Psoas muscle (tissue), 8 donors: ENCODE measurements around the gene SULF2. TPM values are rescaled to one million over a fixed set of nuclear protein-coding genes. Genes with fewer than 3 reads are reported as not detected.

ENCODE experiments used
- ATAC-seq, 4 donors: fragments of 200-7000 bp; cut with Tn5 transposase; one replicate each; pipeline ENCODE4 v1.9.1; 2020; ENCODE audit warnings: moderate library complexity in 3 of 4, mild to moderate bottlenecking in 2 of 4
- DNase-seq, 2 donors: peaks; one replicate each; pipeline ENCODE4 v3.0.0-alpha.2; 2020
- H3K27ac ChIP-seq: fragments of 200-600 bp; one replicate; pipeline ENCODE4 v1.8.0; 2022
- H3K27me3 ChIP-seq, 3 donors: fragments of 200-600 bp in 1 of 3; one replicate each; pipeline versions ENCODE4 v1.6.1 to v1.8.0; 2013 to 2022; ENCODE audit warnings: low read length in 2 of 3, mild to moderate bottlenecking in 2 of 3, moderate library complexity in 1 of 3; ENCODE audit not compliant: insufficient read depth in 3 of 3
- H3K36me3 ChIP-seq, 2 donors: fragments of 200-600 bp in 1 of 2; one replicate each; pipeline versions ENCODE4 v1.6.1 to v1.8.0; 2013 to 2022; ENCODE audit warnings: low read depth in 1 of 2, mild to moderate bottlenecking in 1 of 2, moderate library complexity in 1 of 2; ENCODE audit not compliant: insufficient read depth in 1 of 2
- H3K4me1 ChIP-seq: fragments of 200-600 bp; one replicate; pipeline ENCODE4 v1.8.0; 2022
- H3K4me3 ChIP-seq: fragments of 200-600 bp; one replicate; pipeline ENCODE4 v1.8.0; 2022; ENCODE audit warnings: mild to moderate bottlenecking
- H3K9me3 ChIP-seq: fragments of 200-600 bp; one replicate; pipeline ENCODE4 v1.8.0; 2022
- CTCF ChIP-seq: fragments of 200-600 bp; IDR thresholded peaks from one replicate; pipeline ENCODE4 v1.8.0; 2022; ENCODE audit warnings: antibody characterized with exemption
- WGBS, 3 donors: extraction: QIAGEN DNeasy Blood & Tissue Kit; methylation state at CpG; one replicate each; pipeline versions ENCODE4 v1.1.6 to v1.1.7; 2013; 5-methylcytosine and 5-hydroxymethylcytosine counted together
- intact Hi-C, 2 donors: fragments of 100-400 bp; cut with DNase I; formaldehyde crosslinking; loops; one replicate each; pipeline versions ENCODE4 v1.11.0 to v1.14.2; 2022
- polyA plus RNA-seq, 3 donors: library from polyadenylated mRNA; stranded (reverse); fragments of 200-250 nt; gene quantifications; one replicate each; pipeline ENCODE4 v1.2.3, GENCODE V29; 2013
- total RNA-seq, 4 donors: library from RNA; stranded (reverse); fragmentation: NEBNext Ultra II Directional in 2 of 4; extraction: Animal tissue kit (Norgen Biotek cat#: 25700) in 2 of 4; gene quantifications; one replicate each; pipeline versions ENCODE4 v1.2.1 to v1.2.4, GENCODE V29; 2021 to 2023
- donor health status: healthy with polysubstance abuse.
- donor health status: DM: no; HTN: no; CAD: no; lungs with moderate emphysema.
- donor health status: Bipolar disorder and iron deficiency.
- donor health status: healthy.
- donor health status: DM: yes; HTN: yes; CAD: no.
- donor health status: DM: no; HTN: no; CAD: no.
- donor health status: DM: no; HTN: no; CAD: no.
- donor health status: DM: yes; HTN: yes; CAD: no.

Gene SULF2
- total and polyA plus RNA-seq, 7 donors, result 5.3 to 23.3 (median 11.6) TPM

GRCh38 chr20:47672166-47672565, 113.1 kb downstream of the SULF2 start:
- H3K9me3 ChIP-seq, result no peaks in the 10 kb centered on the region
- no peak for TF ChIP-seq CTCF
- no peaks in the 10 kb centered on the region for H3K27me3 ChIP-seq
- H3K36me3 ChIP-seq, result peaks cover 0 to 3% of the 10 kb centered on the region in 2 donors
- intact Hi-C loops, result loop anchor here in 1 of 2 donors (5.0 kb wide), 1 partner anchor 950 kb away; no protein-coding TSS in a partner anchor
- ATAC-seq (no peak), DNase-seq (peak in 1 of 2 donors; percentile 41)
- H3K4me1 ChIP-seq, result no peaks in the 10 kb centered on the region
- 56 to 72% (median 61%) methylated on average over 15 of the region's 15 CpGs for WGBS, 3 donors
- H3K4me3 ChIP-seq, result no peak overlapping the region
- no peak overlapping the region for H3K27ac ChIP-seq

- H3K27ac ChIP-seq, result no peak overlapping the region
- no peaks in the 10 kb centered on the region for H3K4me1 ChIP-seq
- H3K9me3 ChIP-seq, result no peaks in the 10 kb centered on the region
- H3K4me3 ChIP-seq, result no peak overlapping the region
- TF ChIP-seq CTCF, result no peak
- no peaks in the 10 kb centered on the region for H3K36me3 ChIP-seq
- 87 to 93% (median 93%) methylated on average over 10 of the region's 10 CpGs for WGBS, 3 donors
- intact Hi-C loops, result loop anchor here in 1 of 2 donors (5.0 kb wide), 1 partner anchor 951 kb away; no protein-coding TSS in a partner anchor
- DNase-seq, result no peak
- no peak for ATAC-seq
- H3K27me3 ChIP-seq, result no peaks in the 10 kb centered on the region
These were observed 114.4 kb downstream of the SULF2 start for GRCh38 chr20:47670913-47671312.

GRCh38 chr20:47669927-47670890, 115.1 kb downstream of the SULF2 start:
- ATAC-seq (no peak), DNase-seq (no peak)
- Histone ChIP-seq H3K27ac (no peak overlapping the region), H3K4me3 (no peak overlapping the region), H3K36me3 (no peaks in the 10 kb centered on the region), H3K4me1 (no peaks in the 10 kb centered on the region), H3K9me3 (no peaks in the 10 kb centered on the region), H3K27me3 (no peaks in the 10 kb centered on the region)
- intact Hi-C loops, result loop anchor here (5.0 to 10.0 kb wide), 2 partner anchors 952 to 1235 kb away; no protein-coding TSS in a partner anchor
- no peak for TF ChIP-seq CTCF
- WGBS, 3 donors, result 88 to 91% (median 89%) methylated on average over 22 of the region's 22 CpGs

- H3K4me1 ChIP-seq, result no peaks in the 10 kb centered on the region
- WGBS, 3 donors, result 71 to 84% (median 81%) methylated on average over 4 of the region's 4 CpGs
- H3K27me3 ChIP-seq, result no peaks in the 10 kb centered on the region
- ATAC-seq, result no peak
- H3K9me3 ChIP-seq, result no peaks in the 10 kb centered on the region
- no peak for DNase-seq
- no peak overlapping the region for H3K4me3 ChIP-seq
- H3K27ac ChIP-seq, result no peak overlapping the region
- TF ChIP-seq CTCF, result no peak
- intact Hi-C loops, result loop anchor here in 1 of 2 donors (10.0 kb wide), 1 partner anchor 1235 kb away; no protein-coding TSS in a partner anchor
- no peaks in the 10 kb centered on the region for H3K36me3 ChIP-seq
These were observed 115.8 kb downstream of the SULF2 start for GRCh38 chr20:47669489-47669888.
